Fibroblast of the aortic adventitia (primary cell): ENCODE measurements around the gene SEC14L2. TPM values are rescaled to one million over a fixed set of nuclear protein-coding genes. Genes with fewer than 3 reads are reported as not detected.
A peak's percentile ranks its signal among the peaks of the same experiment; 100 is the strongest.

ENCODE experiments used
- DNase-seq: peaks from one replicate; pipeline ENCODE4 v3.0.0-alpha.2; 2010; ENCODE audit warnings: low read depth
- H3K4me3 ChIP-seq: 2 replicates; pipeline ENCODE4 v1.5.1; 2011; ENCODE audit warnings: low read depth, mild to moderate bottlenecking, control low read depth, low read length, moderate library complexity
- CTCF ChIP-seq: IDR thresholded peaks from 2 replicates; pipeline ENCODE4 v1.5.1; 2011; ENCODE audit warnings: mild to moderate bottlenecking, low read length, control low read depth, inconsistent platforms; ENCODE audit not compliant: insufficient read depth
- total RNA-seq: library from RNA; depleted of rRNA; stranded (reverse); fragments of >200 nt; gene quantifications from 2 replicates; pipeline ENCODE4 v1.2.3, GENCODE V29; 2012; ENCODE audit warnings: low replicate concordance

SEC14L2 gene
- total RNA-seq, 1 donor = 14.8 TPM

GRCh38 chr22:30385942-30386341 lies 10.9 kb upstream of the SEC14L2 start:
- DNase-seq = no peak
- TF ChIP-seq CTCF = no peak
- peak overlapping the region; percentile 78 for H3K4me3 ChIP-seq

GRCh38 chr22:30386608-30386959 lies 10.2 kb upstream of the SEC14L2 start:
- TF ChIP-seq CTCF = no peak
- DNase-seq = no peak
- H3K4me3 ChIP-seq = peak overlapping the region; percentile 78

GRCh38 chr22:30386960-30387827 lies 9.6 kb upstream of the SEC14L2 start, which contains the start of gene RNF215:
Gene RNF215, minus strand, starts transcription at chr22:30387411. Its CDS starts 98 bp downstream, at chr22:30387313.
- peak; percentile 67 for DNase-seq
- peak; percentile 75 for TF ChIP-seq CTCF
- peak within 1 kb of the TSS; percentile 78 for H3K4me3 ChIP-seq

- H3K4me3 ChIP-seq = no peak overlapping the region
- peak; percentile 67 for TF ChIP-seq CTCF
- peak; percentile 66 for DNase-seq
Measured at GRCh38 chr22:30390974-30391691, 5.7 kb upstream of the SEC14L2 start.

- no peak overlapping the region for H3K4me3 ChIP-seq
- no peak for TF ChIP-seq CTCF
- no peak for DNase-seq
Measured at GRCh38 chr22:30392661-30393321, 4.0 kb upstream of the SEC14L2 start.

- no peak for TF ChIP-seq CTCF
- H3K4me3 ChIP-seq = no peak overlapping the region
- DNase-seq = no peak
Measured at GRCh38 chr22:30393322-30393680, 3.5 kb upstream of the SEC14L2 start.
